ENCODE data around the gene MAGI2.

The MAGI2 gene

GRCh38 chr7:79312022-79312421, 141.4 kb downstream of the MAGI2 start:
- CTCF ChIA-PET, result interaction anchor here (2.9 kb wide), 1 partner anchor 14 kb away, joined by 8 read pairs; no protein-coding TSS in a partner anchor

GRCh38 chr7:79308192-79308591, 145.3 kb downstream of the MAGI2 start:
- no peak for DNase-seq (ENCODE audit: extremely low spot score)
- TF ChIP-seq CTCF (IDR thresholded peaks at IDR 0.05; ENCODE audit: control extremely low read depth, extremely low read depth, low read depth, missing control alignments), result no peak
- ChIA-PET CTCF (interaction anchor here (1.0 to 1.3 kb wide), 4 partner anchors 9 to 17 kb away, joined by 3 to 6 read pairs (median 4); no protein-coding TSS in a partner anchor), POLR2A (no interaction called here)

More at GRCh38 chr7:79312022-79312421, 141.4 kb downstream of the MAGI2 start:
- no peak for DNase-seq (ENCODE audit: extremely low spot score)
- TF ChIP-seq CTCF (IDR thresholded peaks at IDR 0.05; ENCODE audit: control extremely low read depth, extremely low read depth, low read depth, missing control alignments), result no peak
- POLR2A ChIA-PET, result no interaction called here

- TF ChIP-seq CTCF (IDR thresholded peaks at IDR 0.05; ENCODE audit: control extremely low read depth, extremely low read depth, low read depth, missing control alignments), result no peak
- ChIA-PET POLR2A (no interaction called here), CTCF (interaction anchor here (1.0 to 1.3 kb wide), 4 partner anchors 10 to 18 kb away, joined by 3 to 6 read pairs (median 4); no protein-coding TSS in a partner anchor)
- no peak for DNase-seq (ENCODE audit: extremely low spot score)
These were observed 146.1 kb downstream of the MAGI2 start for GRCh38 chr7:79307376-79307775.

- no peak for DNase-seq (ENCODE audit: extremely low spot score)
- CTCF ChIA-PET, result no interaction called here
- POLR2A ChIA-PET, result no interaction called here
- no peak for TF ChIP-seq CTCF (IDR thresholded peaks at IDR 0.05; ENCODE audit: control extremely low read depth, extremely low read depth, low read depth, missing control alignments)
These were observed 148.8 kb downstream of the MAGI2 start for GRCh38 chr7:79304711-79305110.

- TF ChIP-seq CTCF (IDR thresholded peaks at IDR 0.05; ENCODE audit: control extremely low read depth, extremely low read depth, low read depth, missing control alignments), result no peak
- POLR2A ChIA-PET, result no interaction called here
- no peak for DNase-seq (ENCODE audit: extremely low spot score)
- CTCF ChIA-PET, result interaction anchor here (1.8 kb wide), 1 partner anchor 9 kb away, joined by 6 read pairs; no protein-coding TSS in a partner anchor
These were observed 151.2 kb downstream of the MAGI2 start for GRCh38 chr7:79302293-79302692.

GRCh38 chr7:79301419-79301818, 152.0 kb downstream of the MAGI2 start:
- ChIA-PET CTCF (interaction anchor here (0.9 to 1.8 kb wide), 3 partner anchors 9 to 33 kb away, joined by 3 to 6 read pairs (median 3); no protein-coding TSS in a partner anchor), POLR2A (no interaction called here)
- DNase-seq (ENCODE audit: extremely low spot score), result no peak
- no peak for TF ChIP-seq CTCF (IDR thresholded peaks at IDR 0.05; ENCODE audit: control extremely low read depth, extremely low read depth, low read depth, missing control alignments)
